ENCODE results near the gene PPP2R5A. TPM values are rescaled to one million over a fixed set of nuclear protein-coding genes. Genes with fewer than 3 reads are reported as not detected.
A peak's percentile ranks its signal among the peaks of the same experiment; 100 is the strongest.

PPP2R5A gene
- polyA plus RNA-seq, 3 donors = 28.1 to 38.4 (median 31.1) TPM

DNA sequence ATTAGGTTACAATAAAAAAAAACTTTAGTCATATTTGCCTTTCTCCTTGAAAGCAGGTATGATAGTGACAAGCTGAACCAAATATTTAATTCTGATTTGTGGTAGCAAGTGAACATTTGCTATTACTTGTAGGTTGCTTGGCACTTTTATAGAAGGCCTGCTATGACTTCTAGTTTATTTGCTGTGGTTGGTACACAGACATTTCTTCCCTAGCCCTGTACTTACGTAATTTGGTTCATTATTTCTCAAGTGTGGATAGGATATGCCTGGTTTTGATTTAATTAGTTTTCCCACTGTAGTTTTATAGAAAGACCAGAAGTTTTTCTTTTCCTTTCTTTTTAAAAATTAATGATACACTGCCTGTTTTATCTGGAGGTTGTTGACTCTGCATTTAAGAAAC, 55.9 kb downstream of the PPP2R5A start:
- no peaks in the 10 kb centered on the region for H3K4me1 ChIP-seq (ENCODE audit: control insufficient read depth in 1 of 2, insufficient read depth in 2 of 2, low read length in 2 of 2)
- no peaks in the 10 kb centered on the region for H3K27me3 ChIP-seq (ENCODE audit: control insufficient read depth in 2 of 2, insufficient read depth in 2 of 2, low read length in 2 of 2)
- peak overlapping the region in 1 of 7 donors; percentile 13 for H3K27ac Mint-ChIP-seq
- H2AFZ ChIP-seq (ENCODE audit: insufficient read depth, low read depth, low read length, poor library complexity, severe bottlenecking) = no peak overlapping the region
- no peaks in the 10 kb centered on the region for H3K9me3 Mint-ChIP-seq
- H3K4me3 ChIP-seq (replicated peaks in 1 of 3; ENCODE audit: low read depth in 2 of 3, low read length in 3 of 3) = no peak overlapping the region
- H3K9me3 ChIP-seq (replicated peaks in 1 of 2; ENCODE audit: control insufficient read depth in 1 of 2, insufficient read depth in 1 of 2, low read length in 2 of 2) = no peaks in the 10 kb centered on the region
- no peak overlapping the region for H3K4me3 Mint-ChIP-seq
- H3K27me3 Mint-ChIP-seq (ENCODE audit: low read depth in 3 of 3) = no peaks in the 10 kb centered on the region
- TF ChIP-seq, protein P1, sequence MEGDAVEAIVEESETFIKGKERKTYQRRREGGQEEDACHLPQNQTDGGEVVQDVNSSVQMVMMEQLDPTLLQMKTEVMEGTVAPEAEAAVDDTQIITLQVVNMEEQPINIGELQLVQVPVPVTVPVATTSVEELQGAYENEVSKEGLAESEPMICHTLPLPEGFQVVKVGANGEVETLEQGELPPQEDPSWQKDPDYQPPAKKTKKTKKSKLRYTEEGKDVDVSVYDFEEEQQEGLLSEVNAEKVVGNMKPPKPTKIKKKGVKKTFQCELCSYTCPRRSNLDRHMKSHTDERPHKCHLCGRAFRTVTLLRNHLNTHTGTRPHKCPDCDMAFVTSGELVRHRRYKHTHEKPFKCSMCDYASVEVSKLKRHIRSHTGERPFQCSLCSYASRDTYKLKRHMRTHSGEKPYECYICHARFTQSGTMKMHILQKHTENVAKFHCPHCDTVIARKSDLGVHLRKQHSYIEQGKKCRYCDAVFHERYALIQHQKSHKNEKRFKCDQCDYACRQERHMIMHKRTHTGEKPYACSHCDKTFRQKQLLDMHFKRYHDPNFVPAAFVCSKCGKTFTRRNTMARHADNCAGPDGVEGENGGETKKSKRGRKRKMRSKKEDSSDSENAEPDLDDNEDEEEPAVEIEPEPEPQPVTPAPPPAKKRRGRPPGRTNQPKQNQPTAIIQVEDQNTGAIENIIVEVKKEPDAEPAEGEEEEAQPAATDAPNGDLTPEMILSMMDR (IDR thresholded peaks at IDR 0.05) = no peak
- no peaks in the 10 kb centered on the region for H3K4me1 Mint-ChIP-seq
- H3K27ac ChIP-seq (ENCODE audit: low read depth in 1 of 2, low read length in 2 of 2) = peak overlapping the region in 1 of 2 donors; percentile 36
- no peak for DNase-seq
- H3K36me3 Mint-ChIP-seq = peaks cover 41 to 69% of the 10 kb centered on the region in 2 donors
- peaks cover 49% of the 10 kb centered on the region for H3K79me2 ChIP-seq (ENCODE audit: insufficient read depth, low read length)
- no CpG with 5 or more reads among the region's 1 CpG for WGBS (ENCODE audit: insufficient coverage)
- H3K4me2 ChIP-seq (replicated peaks; ENCODE audit: extremely low read depth, low read length, poor library complexity, severe bottlenecking) = no peak overlapping the region
- intact Hi-C loops (cut with micrococcal nuclease) = no loop called here
- H3K9ac ChIP-seq (ENCODE audit: insufficient read depth, low read length, poor library complexity, severe bottlenecking) = no peak overlapping the region
- H3K36me3 ChIP-seq (replicated peaks in 1 of 2; ENCODE audit: control insufficient read depth in 1 of 2, insufficient read depth in 2 of 2, low read length in 2 of 2) = peaks cover 80 to 97% of the 10 kb centered on the region in 2 donors
- H4K20me1 ChIP-seq (ENCODE audit: insufficient read depth, low read length) = peaks cover 97% of the 10 kb centered on the region

DNA sequence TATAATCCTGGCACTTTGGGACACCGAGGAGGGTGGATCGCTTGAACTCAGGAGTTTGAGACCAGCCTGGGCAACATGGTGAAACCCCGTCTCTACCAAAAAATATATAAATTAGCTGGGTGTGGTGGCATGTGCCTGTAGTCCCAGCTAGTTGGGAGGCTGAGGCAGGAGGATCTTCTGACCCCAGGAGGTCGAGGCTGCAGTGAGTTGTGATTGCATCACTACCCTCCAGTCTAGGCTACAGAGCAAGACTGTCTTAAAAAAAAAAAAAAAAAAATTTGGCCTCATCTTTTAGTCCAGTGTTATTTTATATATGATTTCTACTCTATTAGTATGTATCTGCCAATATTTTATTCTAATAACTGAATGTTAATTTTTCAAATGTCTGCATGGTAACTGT, 59.7 kb downstream of the PPP2R5A start:
- no peak overlapping the region for H3K4me2 ChIP-seq (replicated peaks; ENCODE audit: extremely low read depth, low read length, poor library complexity, severe bottlenecking)
- DNase-seq = no peak
- Mint-ChIP-seq H3K36me3 (peaks cover 49 to 74% of the 10 kb centered on the region in 2 donors), H3K9me3 (no peaks in the 10 kb centered on the region), H3K4me1 (peaks cover 5% of the 10 kb centered on the region), H3K27ac (peak overlapping the region in 1 of 7 donors; percentile 18), H3K27me3 (ENCODE audit: low read depth in 3 of 3) (no peaks in the 10 kb centered on the region), H3K4me3 (no peak overlapping the region)
- H3K27me3 ChIP-seq (ENCODE audit: control insufficient read depth in 2 of 2, insufficient read depth in 2 of 2, low read length in 2 of 2) = no peaks in the 10 kb centered on the region
- H3K9ac ChIP-seq (ENCODE audit: insufficient read depth, low read length, poor library complexity, severe bottlenecking) = no peak overlapping the region
- peaks cover 89% of the 10 kb centered on the region for H4K20me1 ChIP-seq (ENCODE audit: insufficient read depth, low read length)
- H3K79me2 ChIP-seq (ENCODE audit: insufficient read depth, low read length) = peaks cover 32% of the 10 kb centered on the region
- no CpG with 5 or more reads among the region's 4 CpGs for WGBS (ENCODE audit: insufficient coverage)
- H3K4me3 ChIP-seq (replicated peaks in 1 of 3; ENCODE audit: low read depth in 2 of 3, low read length in 3 of 3) = no peak overlapping the region
- no peak overlapping the region for H2AFZ ChIP-seq (ENCODE audit: insufficient read depth, low read depth, low read length, poor library complexity, severe bottlenecking)
- intact Hi-C loops (cut with micrococcal nuclease) = no loop called here
- TF ChIP-seq, protein P1 (IDR thresholded peaks at IDR 0.05) = no peak
- no peaks in the 10 kb centered on the region for H3K9me3 ChIP-seq (replicated peaks in 1 of 2; ENCODE audit: control insufficient read depth in 1 of 2, insufficient read depth in 1 of 2, low read length in 2 of 2)
- H3K36me3 ChIP-seq (replicated peaks in 1 of 2; ENCODE audit: control insufficient read depth in 1 of 2, insufficient read depth in 2 of 2, low read length in 2 of 2) = peaks cover 84 to 98% of the 10 kb centered on the region in 2 donors
- H3K27ac ChIP-seq (ENCODE audit: low read depth in 1 of 2, low read length in 2 of 2) = no peak overlapping the region
- no peaks in the 10 kb centered on the region for H3K4me1 ChIP-seq (ENCODE audit: control insufficient read depth in 1 of 2, insufficient read depth in 2 of 2, low read length in 2 of 2)
